AG08395 (cell line): Measurements from ENCODE around the gene CDK14.
A peak's percentile ranks its signal among the peaks of the same experiment; 100 is the strongest.

Experiments used
- DNase-seq: peaks from one replicate; pipeline ENCODE4 v3.0.0; 2012; ENCODE audit warnings: mixed read lengths, low spot score

CDK14 gene

DNA sequence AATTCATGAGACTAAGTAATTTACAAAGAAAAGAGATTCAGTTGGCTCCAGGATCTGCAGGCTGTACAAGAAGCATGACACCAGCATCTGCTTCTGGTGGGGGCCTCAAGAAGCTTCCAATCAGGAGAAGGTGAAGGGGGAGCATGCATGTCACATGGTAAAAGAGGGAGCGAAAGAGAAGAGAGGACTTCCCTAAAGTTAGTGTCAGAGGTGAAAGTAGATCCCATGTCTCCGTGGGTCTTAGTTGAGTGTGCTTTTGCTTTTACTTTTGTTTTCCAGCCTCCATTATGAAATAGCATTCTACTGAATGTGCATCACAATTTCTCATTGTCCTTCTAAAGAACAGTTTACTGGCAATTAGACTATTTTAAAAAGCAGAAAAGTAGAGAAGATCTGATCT is 454.6 kb downstream of the CDK14 start:
- no peak for DNase-seq

- DNase-seq: no peak
These were observed 455.8 kb downstream of the CDK14 start for GRCh38 chr7:91051966-91052365.

GRCh38 chr7:91054374-91054773 is 458.3 kb downstream of the CDK14 start:
- no peak for DNase-seq

GRCh38 chr7:91055219-91055618 is 459.1 kb downstream of the CDK14 start:
- no peak for DNase-seq

- no peak for DNase-seq
These were observed 466.6 kb downstream of the CDK14 start for GRCh38 chr7:91062713-91063112.

DNA sequence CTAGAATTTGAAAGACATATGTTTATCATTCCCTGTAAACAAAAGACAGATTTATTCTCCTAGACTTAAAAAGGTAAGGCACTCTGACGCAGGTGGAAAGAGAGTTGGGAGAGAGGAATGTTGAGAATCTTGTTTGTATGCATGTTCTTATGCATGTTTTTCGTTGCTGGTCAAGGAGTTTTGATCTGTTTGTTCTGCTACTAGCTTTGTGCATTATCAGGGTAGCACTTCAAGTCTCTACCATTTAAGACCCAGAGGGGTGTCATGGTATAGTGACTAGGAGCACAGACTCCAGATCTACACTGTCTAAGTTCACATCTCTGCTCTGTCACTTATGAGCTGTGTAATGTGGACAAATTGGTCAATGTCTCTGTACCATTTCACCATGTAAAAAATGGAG is 467.9 kb downstream of the CDK14 start:
- no peak for DNase-seq

DNA sequence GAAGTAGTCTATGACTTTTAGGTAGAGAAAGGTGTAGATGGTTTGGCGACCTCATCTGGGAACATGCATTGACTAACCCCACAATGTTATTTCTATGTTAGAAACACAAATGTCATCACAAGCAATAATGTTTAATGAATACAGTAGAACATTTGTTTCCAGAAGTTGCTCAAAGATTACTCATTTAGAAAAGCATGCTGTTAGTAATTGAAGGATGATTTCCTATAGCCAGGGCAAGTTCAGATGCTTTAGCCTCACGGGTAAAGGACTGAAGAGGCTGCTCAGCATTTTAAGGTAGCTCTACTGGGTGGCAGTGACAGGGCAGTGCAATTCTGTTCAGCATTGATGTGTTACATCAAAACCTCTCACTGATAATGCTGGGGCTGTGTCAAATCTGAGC is 468.8 kb downstream of the CDK14 start:
- DNase-seq: peak; percentile 34

DNA sequence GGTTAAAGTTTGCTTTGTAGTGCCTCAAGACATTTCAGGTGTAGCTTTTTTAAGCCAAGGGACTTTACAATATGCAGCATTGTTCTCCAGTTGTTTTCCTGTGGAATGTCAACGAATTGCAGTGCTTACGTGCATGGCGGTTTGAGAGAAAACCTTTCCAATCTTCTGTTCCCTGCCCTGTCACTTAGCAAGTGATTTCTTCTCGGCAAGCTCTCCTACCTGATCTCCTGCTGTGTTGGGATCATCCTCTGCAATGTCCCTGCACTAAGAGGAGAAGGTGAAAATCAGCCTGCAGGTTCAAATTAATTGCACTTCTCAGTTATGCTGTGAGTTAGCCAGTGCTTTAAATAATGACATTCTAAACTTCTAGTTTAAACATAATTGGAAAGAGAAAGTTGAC is 470.5 kb downstream of the CDK14 start:
- DNase-seq: no peak

DNA sequence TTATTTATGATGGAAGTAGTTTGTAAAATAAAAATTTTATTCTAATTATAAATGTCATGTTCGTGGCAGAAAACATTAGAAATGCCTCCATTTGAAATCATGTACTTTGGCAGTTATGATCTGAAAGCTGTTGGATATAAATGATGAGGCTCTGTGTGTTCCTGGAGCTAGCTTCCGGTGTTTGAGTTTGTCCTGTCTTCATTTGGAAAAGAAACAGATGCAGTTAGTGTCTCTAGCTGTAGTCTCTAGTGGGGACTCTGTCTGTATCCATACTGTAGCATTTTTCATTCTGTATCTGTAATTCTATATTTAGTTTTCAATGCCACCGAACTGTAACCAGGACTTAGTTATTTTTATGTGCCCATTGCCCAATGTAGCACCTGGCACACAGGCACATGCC is 471.1 kb downstream of the CDK14 start:
- no peak for DNase-seq

GRCh38 chr7:91068136-91068795 is 472.1 kb downstream of the CDK14 start:
- no peak for DNase-seq

DNA sequence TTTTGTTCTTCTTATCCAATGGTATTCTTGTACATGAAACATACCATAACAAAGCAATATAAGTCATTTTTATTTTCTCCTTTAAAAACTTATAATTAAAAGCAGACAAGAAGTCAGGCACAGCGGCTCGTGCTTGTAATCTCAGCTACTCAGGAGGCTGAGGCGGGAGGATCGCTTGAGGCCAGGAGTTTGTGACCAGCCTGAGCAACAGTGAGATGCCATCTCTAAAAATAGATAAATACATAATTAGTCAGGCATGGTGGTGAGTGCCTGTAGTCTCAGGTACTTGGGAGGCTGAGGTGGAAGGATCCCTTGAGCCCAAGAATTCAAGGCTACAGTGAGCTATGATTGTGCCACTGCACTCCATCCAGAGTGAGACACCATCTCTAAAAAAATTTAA is 473.0 kb downstream of the CDK14 start:
- no peak for DNase-seq

DNA sequence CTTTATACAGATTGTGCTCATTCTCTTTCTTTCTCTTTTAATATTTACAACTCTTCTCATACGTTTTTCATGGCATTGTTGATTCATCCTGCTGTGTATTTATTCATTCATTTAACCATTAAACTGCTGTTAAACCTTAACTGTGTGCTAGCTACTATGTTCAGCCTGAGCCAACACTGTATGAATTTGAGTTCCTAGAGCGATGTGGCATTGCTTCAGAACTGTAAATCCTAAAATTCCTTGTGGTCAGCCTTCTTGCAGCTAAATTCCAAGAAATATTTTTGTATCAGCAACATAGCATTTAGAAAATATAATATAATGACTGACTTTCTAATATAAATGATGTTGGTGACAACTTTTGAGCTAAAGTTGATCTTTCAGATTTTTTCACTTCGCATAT is 483.4 kb downstream of the CDK14 start:
- DNase-seq: peak; percentile 59

DNA sequence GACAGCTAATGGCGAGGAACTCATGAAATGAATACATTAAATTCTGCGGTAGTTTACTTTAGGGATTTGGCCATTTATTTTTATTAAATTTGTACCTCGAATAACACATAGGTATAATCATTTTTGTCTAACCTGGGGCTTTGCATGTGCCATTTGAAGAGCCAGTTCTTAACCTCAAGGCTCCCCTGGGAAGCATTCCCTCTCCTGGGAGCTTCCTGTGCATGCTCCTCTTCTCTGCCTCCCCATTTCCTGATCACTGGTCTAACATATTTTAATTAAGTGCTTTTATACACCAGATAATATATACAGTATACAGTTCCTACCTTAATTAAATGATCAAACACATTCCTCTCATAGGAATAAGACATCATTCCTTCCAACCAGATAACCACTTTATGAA is 484.2 kb downstream of the CDK14 start:
- DNase-seq: no peak

- DNase-seq: peak; percentile 78
These were observed 485.9 kb downstream of the CDK14 start for GRCh38 chr7:91082038-91082437.

DNA sequence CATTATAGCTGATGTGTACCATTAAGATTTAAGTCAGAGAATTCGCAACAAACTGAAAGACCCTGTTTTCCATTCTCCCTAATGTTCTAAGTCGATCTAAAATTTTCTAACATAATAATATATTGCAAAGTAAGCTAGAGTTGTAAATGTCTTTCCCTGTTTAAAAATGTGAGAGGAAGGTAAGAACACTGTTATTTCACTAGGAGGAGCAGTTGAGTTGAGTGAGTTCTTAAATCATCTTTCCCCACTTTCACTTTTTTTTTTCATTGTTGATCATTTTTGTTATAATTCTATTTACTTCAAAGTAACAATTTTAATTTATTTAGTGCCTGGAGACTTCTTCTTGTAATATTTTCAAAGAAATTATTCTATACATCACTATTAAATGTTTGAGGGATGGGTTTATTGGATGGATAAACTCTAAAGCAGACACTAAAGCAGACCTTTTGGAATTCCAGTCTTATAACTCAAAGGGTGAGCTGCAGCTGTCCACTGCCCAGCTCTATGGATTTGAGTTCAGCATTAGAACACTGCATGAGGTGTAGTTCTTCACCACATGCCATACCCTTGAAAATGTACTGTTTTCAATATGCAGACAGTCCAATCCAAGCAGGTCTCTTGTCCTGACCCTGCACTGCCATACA is 486.9 kb downstream of the CDK14 start:
- peak; percentile 31 for DNase-seq

DNA sequence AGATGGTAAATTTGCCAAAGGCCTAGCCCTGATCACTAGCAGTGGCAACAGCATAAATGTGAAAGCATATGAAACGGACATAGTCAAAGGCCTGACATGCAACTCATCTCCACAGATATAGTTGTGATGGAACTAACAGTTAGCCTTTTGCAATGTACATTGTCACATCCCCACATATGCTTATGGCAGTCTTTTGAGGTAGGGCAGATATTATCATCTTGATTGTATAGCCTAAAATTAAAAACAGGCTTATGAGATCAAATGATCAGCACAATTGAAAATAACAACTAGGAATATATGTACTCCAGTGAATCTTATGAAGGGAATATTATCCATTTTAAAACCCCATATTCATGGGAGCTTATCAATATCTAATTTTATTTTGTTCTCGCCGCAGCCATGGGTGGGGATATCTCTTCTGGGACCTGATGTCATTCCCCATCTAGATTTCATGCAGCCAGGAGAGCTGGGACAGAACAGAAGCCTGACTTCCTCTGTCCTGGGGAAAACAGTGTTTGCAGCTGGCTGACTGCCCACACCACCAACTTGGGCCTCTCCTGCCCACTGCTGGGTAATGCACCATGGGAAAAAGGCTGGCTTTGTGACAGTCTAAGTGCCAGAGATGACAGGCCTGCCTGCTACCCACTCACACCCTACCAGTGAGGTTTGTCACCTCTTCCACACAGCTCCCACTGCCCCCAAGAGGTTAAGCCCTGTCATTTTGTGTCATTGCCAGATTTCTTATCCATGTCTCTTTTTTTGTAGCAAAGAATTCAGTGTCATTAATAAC is 487.9 kb downstream of the CDK14 start:
- peak; percentile 14 for DNase-seq

DNA sequence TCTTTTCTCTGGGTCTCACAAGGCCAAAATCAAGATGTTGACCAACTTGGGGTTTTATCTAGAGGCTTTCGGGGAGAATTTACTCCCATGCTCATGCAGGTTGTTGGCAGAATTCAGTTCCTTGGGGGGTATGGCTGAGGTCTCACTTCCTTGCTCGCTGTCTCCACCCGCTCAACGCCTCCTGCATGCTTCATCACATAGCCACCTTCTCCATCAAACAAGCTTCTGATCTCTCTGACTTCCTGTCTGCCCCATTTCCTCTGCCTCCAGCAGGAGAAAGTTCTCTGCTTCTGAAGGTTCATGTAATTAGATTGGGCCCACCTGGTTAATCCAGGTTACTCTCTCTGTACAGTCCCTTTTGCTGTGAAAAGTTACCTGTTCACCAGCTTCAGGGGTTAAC is 489.1 kb downstream of the CDK14 start:
- no peak for DNase-seq

GRCh38 chr7:91086200-91086599 is 490.1 kb downstream of the CDK14 start:
- DNase-seq: no peak

GRCh38 chr7:91088156-91088555 is 492.0 kb downstream of the CDK14 start:
- DNase-seq: no peak

DNA sequence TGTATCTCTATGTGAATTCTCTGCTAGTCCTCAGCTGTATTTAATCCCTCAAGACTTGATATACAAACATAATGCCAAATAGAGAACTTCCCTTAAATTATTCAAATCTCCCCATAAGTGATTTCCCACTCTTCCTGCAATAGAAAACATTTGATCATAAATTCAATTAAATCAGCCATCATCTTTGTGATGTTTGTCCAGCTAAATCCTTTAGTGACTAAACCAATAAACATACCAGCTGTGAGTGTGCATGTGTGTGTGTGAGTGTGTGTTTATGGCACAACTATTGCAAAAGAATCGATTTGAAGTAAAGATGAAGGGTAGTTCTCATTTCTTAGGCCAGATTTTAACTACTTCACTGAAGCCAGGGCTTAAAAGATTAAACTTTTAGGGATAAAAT is 492.6 kb downstream of the CDK14 start:
- no peak for DNase-seq

DNA sequence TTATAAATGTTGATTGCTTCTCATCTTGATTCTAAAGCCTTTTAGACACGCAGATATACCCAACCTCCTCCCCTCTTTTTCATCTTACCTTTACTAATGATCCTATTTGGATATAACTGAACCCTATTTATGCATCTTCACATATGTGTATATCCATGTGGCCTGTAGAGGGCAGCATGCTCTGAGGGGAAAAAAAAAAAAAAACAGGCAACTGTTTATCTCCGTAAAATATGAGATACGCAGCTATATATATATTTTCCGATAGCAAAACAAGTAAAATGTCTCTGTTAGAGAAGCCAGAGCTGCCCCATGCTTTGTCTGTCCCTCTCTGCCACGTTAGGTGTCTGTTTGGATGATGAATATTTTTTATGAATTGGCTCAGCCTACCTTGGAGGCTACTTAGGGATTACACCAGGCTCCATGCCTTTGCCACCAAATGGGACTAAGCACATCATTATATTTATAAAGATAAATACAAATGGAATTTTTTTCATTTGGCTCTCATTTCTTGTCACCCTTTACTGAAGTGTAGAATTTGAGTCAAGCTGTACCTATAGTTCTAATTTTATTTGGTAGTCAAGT is 493.4 kb downstream of the CDK14 start:
- DNase-seq: peak; percentile 10

DNA sequence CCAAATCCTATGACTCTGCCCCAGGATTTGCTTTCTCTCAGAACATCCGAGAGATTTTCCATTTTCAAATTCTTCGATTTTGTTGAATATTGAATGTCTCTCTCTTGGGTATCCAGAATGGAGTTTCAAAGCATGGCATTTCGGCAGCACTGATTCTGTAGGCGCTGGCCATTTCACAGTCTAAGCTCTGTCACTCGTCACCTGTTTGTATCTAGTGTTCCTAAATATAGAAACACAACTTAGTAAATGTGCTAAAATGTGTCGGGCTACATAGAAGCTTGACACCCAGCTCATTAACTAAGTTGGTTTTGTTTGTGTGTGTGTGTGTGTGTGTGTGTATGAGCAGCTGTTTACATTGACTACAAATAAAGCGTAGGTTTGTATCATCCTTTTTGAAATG is 494.6 kb downstream of the CDK14 start:
- no peak for DNase-seq

DNA sequence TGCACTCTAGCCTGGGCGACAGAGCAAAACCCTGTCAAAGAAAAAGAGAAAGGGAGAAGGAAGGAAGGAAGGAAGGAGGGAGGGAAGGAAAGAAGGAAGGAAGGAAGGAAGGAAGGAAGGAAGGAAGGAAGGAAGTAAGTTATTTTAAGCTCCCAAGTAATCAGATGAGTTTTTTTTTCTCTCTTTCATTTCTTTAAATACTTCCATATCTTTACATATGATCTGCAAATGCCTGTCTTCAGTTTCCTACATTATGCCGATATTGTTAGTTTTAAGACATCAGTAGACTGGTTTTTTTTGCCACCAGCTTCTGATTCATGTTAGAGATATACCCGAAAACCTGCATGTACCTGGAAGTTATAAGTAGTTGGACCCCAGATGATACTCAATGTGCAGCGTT is 495.5 kb downstream of the CDK14 start:
- DNase-seq: no peak
